GM19193 (cell line): ENCODE data around the gene ZNF14.

ENCODE experiments used
- POLR2A ChIP-seq: IDR thresholded peaks from 4 replicates; pipeline ENCODE4 v1.6.1; 2011; ENCODE audit not compliant: insufficient read depth, insufficient read length; ENCODE audit errors: extremely low read depth

The ZNF14 gene

DNA sequence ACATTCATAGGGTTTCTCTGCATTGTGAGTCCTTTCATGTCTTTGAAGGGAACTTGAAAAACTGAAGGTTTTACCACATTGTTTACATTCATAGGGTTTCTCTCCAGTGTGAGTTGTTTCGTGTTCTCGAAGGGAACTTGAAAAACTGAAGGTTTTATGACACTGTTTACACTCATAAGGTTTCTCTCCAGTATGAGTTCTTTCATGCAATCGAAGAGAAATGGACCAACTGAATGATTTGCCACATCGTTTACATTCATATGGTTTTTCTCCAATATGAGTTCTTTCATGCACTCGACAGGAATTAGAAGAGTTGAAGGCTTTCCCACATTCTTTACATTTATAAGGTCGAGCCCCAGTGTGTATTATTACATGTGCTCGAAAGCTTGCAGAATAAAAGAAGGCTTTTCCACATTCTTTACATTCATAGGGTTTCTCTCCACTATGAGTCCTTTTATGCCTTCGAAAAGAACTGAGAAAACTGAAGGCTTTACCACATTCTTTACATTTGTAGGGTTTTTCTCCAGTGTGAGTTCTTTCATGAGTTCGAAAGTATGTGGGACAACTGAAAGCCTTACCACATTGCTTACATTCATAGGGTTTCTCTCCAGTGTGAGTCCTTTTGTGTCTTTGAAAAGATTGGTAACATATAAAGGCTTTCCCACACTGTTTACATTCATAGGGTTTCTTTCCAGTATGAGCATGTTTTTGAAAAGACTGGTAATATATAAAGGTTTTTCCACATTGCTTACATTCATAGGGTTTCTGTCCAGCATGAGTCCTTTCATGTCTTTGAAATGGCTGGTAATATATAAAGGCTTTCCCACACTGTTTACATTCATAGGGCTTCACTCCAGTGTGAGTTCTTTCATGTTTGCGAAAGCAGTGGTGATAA, 20.7 kb downstream of the ZNF14 start:
- no peak for TF ChIP-seq POLR2A

DNA sequence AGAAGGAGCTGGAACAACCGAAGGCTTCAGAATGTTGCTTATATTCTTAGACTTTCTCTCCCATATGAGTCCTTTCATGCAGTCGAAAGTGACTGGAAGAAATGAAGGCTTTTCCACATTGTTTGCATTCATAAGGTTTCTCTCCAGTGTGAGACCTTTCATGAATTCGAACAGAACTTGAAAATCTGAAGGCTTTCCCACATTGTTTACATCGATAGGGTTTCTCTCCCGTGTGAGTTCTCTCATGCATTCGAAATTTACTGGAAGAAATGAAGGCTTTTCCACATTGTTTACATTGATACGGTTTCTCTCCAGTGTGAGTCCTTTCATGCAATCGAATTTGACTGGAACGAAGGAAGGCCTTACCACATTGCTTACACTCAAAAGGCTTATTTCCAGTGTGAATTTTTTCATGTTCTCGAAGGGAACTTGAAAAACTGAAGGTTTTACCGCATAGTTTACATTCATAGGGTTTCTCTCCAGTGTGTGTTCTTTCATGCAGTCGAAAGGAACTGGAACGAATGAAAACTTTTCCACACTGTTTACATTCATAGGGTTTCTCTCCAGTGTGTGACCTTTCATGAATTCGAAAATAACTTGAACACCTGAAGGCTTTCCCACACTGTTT, 21.5 kb downstream of the ZNF14 start:
- no peak for TF ChIP-seq POLR2A

DNA sequence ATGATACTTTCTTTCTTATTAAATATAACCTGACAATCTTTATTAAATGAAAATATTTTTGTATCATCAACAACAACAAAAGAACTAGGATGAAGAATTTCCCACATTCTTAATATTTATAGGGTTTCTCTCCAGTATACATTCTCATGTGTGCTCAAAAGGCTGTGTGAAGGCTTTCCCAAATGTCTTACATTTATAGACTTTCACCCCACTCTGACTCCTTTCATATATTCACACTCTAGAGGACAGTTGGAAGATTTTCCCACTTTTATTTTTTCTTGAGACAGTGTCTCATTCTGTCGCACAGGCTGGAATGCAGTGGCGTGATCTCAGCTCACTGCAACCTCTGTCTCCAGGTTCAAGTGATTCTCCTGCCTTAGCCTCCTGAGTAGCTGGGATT, 22.4 kb downstream of the ZNF14 start:
- TF ChIP-seq POLR2A: no peak

DNA sequence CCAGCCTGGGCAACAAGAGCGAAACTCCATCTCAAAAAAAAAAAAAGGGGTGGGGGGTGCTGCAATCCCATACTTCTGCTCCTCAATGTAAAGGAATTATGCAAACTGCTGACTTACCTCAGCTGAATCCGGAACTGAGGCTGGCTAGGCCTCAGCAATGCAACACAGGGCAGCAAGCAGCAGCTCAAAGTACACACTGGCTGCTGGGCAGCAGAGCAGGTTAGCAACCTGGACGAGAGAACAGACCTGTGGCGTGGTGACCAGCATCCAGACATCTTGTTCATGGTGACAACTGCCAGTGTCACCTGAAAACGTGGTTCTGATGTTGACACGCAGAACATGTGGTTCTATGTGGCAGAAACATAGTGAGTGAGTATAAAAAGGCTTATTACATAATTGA, 28.1 kb downstream of the ZNF14 start:
- TF ChIP-seq POLR2A: no peak

DNA sequence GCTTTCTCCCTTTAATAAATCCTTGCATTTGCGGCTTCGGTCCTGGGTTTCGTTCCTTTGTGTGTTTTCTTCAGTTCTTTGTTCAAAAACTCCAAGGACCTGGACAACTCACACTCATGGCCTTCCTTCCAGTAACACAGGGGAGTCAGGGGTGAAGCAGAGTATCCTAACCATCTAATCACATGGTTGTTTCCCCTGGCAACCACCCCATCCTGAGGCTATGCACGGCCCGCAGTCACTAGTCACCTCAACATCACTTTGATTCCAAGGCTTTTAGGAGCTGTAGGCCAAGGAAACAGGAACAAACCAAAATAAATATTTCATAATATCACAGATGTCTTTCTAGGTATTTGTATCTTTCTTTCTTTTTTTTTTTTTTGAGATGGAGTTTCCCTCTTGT, 35.3 kb downstream of the ZNF14 start:
- TF ChIP-seq POLR2A: no peak

DNA sequence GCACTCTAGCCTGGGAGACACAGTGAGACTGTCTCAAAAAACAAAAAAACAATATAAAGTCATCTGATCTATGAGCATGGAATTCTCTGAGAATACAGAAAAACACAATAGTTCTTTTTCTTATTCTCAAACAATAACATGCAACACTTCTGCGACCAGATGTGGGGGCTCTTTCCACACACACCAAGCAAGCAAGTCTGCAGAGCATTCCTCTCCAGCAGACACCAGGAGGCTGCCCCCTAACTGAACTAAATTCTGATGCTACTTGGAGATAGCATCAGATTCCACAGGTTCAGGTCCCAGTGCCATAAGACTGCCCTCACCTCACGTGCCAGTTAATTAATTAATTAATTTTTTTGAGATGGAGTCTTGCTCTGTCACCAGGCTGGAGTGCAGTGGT, 36.5 kb downstream of the ZNF14 start:
- TF ChIP-seq POLR2A: no peak

DNA sequence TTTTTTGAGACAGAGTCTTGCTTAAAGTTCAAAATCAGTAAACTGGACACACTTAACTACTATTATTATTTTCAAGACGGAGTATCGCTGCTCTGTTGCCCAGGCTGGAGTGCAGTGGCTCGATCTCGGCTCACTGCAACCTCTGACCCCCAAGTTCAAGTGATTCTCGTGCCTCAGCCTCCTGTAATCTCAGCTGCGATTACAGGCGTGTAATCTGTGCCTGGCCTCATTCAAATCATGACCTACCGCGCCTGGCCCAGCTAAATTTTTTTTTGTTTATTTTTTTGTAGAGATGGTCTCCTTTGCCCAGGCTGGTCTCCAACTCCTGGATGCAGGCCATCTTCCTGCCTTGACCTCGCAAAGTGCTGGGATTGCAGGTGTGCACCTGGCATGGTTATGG, 41.2 kb downstream of the ZNF14 start:
- no peak for TF ChIP-seq POLR2A

DNA sequence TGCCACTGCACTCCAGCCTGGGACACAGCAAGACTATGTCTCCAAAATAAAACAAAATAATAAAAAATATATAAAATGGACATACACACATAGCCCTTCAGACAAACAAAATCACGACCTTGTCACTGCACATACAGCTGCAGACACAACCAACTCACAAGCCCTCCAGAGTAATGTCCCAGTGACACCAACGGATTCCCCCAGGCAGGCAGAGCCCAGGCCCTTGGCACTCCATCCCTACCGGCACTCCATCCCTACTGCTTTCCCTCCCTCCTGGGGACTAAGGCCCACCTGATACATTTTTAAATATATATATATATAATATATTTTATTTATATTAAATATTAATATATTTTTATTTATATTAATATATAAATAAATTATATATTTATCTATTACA, 45.8 kb downstream of the ZNF14 start:
- TF ChIP-seq POLR2A: no peak

DNA sequence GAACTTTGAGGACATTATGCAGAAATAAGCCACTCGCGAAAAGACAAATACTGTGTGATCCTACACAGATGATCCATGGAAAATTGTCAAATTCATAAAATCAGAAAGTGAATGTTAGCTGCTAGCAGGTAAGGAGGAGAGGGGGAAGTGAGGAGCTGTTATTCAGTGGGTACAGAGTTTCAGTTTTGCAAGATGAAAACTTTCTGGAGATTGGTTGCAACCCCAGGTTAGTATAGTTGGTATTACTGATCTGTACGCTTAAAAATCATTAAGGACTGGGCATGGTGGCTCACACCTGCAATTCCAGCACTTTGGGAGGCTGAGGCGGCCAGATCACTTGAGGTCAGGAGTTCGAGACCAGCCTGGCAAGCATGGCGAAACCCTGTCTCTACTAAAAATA, 46.3 kb downstream of the ZNF14 start:
- no peak for TF ChIP-seq POLR2A

DNA sequence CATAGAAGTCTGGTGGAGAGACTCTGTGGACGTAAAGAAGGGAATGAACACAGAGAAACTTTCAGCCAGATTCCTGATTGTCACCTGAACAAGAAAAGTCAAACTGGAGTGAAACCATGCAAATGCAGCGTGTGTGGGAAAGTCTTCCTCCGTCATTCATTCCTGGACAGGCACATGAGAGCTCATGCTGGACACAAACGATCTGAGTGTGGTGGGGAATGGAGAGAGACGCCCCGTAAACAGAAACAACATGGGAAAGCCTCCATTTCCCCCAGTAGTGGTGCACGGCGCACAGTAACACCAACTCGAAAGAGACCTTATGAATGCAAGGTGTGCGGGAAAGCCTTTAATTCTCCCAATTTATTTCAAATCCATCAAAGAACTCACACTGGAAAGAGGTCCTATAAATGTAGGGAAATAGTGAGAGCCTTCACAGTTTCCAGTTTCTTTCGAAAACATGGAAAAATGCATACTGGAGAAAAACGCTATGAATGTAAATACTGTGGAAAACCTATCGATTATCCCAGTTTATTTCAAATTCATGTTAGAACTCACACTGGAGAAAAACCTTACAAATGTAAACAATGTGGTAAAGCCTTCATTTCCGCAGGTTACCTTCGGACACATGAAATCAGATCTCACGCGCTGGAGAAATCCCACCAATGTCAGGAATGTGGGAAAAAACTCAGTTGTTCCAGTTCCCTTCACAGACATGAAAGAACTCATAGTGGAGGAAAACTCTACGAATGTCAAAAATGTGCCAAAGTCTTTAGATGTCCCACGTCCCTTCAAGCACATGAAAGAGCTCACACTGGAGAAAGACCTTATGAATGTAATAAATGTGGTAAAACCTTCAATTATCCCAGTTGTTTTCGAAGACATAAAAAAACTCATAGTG, 53.5 kb downstream of the ZNF14 start:
- TF ChIP-seq POLR2A: no peak

DNA sequence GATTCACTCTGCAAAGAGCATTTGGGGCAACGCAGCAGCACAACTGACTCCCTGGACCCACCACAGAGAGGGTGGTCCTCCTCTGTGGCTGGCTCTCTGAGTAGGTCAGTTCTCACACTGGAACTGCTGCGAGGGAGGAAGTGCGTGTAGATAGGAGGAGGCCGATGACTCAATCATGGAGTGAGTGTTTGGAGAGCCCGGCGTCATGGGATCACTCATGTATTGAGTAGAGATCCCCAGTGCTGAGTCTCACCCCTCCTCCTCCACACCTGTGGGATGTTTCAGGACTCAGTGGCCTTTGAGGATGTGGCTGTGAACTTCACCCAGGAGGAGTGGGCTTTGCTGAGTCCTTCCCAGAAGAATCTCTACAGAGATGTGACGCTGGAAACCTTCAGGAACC, 55.3 kb downstream of the ZNF14 start:
- no peak for TF ChIP-seq POLR2A

DNA sequence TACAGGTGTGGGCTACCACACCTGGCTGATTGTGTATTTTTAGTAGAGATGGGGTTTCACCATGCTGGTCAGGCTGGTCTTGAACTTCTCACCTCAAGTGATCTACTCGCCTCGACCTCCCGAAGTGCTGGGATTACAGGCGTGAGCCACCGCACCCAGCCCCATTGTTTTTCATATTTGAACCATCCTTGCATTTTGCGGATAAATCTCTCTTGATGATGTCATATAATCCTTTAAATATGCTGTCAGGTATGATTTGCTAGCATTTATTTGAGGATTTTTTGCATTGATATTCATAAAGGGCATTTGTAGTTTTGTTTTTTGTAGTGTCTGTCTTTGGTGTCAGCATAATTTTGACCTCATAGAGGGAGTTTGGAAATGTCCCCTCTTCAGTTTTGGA, 58.6 kb downstream of the ZNF14 start:
- TF ChIP-seq POLR2A: no peak

DNA sequence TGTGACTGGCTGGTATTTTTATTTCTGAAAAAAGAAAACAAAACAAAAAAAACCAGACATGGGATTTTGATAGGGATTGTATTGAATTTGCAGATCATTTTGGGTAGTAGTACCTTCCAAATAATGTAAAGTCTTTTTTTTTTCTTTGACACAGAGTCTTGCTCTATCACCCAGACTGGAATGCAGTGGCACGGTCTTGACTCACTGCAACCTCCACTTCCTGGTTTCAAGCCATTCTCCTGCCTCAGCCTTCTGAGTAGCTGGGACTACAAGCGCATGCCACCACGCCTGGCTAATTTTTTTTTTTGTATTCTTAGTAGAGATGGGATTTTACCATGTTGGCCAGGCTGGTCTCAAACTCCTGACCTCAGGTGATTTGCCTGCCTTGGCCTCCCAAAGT, 60.1 kb downstream of the ZNF14 start:
- TF ChIP-seq POLR2A: no peak

DNA sequence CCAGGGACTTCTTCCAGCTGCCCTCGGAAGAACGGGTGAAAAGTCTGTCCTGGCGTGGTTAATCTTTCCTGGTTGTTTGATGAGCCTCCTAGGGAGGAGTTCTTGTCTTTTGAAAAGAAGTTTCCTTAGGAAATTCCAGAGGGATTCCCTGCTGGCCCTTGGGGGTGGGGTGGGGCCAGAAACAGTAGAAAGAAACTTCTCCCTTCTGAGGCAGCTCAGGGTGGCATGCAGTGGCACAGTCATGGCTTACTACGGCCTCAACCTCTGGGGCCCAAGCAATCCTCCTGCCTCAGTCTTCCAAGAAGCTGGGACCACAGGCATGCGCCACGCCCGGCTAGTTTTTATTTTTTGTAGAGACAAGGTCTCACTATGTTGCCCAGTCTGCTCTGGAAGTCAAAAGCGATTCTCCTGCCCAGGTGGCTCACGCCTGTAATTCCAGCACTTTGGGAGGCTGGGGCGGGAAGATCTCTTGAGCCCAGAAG, 62.8 kb downstream of the ZNF14 start:
- TF ChIP-seq POLR2A: no peak
